Loucy (cell line): Measurements from ENCODE around the gene HECTD1.

ENCODE experiments used
- EZH2phosphoT487 ChIP-seq: fragments of 200-600 bp; IDR thresholded peaks from 2 replicates; pipeline ENCODE4 v1.6.1; 2018; ENCODE audit warnings: antibody characterized with exemption, mild to moderate bottlenecking, moderate library complexity, borderline replicate concordance
- TF ChIP-seq, protein P1 (sequence below): fragments of 200-600 bp; sonication (generic); conservative IDR thresholded peaks from 2 replicates; pipeline ENCODE4 v1.5.1; 2014; ENCODE audit warnings: mild to moderate bottlenecking, antibody characterized with exemption, low read length

- TF ChIP-seq, protein P1, sequence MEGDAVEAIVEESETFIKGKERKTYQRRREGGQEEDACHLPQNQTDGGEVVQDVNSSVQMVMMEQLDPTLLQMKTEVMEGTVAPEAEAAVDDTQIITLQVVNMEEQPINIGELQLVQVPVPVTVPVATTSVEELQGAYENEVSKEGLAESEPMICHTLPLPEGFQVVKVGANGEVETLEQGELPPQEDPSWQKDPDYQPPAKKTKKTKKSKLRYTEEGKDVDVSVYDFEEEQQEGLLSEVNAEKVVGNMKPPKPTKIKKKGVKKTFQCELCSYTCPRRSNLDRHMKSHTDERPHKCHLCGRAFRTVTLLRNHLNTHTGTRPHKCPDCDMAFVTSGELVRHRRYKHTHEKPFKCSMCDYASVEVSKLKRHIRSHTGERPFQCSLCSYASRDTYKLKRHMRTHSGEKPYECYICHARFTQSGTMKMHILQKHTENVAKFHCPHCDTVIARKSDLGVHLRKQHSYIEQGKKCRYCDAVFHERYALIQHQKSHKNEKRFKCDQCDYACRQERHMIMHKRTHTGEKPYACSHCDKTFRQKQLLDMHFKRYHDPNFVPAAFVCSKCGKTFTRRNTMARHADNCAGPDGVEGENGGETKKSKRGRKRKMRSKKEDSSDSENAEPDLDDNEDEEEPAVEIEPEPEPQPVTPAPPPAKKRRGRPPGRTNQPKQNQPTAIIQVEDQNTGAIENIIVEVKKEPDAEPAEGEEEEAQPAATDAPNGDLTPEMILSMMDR = no peak
- TF ChIP-seq EZH2phosphoT487 = no peak
These were observed 127.5 kb downstream of the HECTD1 start for GRCh38 chr14:31080056-31080455.
